Mucosa of descending colon (tissue), 3 donors: ENCODE results near the gene FRZB. TPM values are rescaled to one million over a fixed set of nuclear protein-coding genes. Genes with fewer than 3 reads are reported as not detected.
"Not testable (repeated sequence)": the region's sequence is repeated elsewhere in the genome, so short reads cannot be mapped to it uniquely, and the experiment has no call there.

Experiments
- ATAC-seq: fragments of 200-7000 bp; cut with Tn5 transposase; one replicate; pipeline ENCODE4 v1.9.1; 2020; ENCODE audit warnings: mild to moderate bottlenecking, moderate library complexity
- DNase-seq, 3 donors: peaks; one replicate each; pipeline ENCODE4 v3.0.0-alpha.2; 2020
- H3K36me3 ChIP-seq: fragments of 200-600 bp; one replicate; pipeline ENCODE4 v1.8.0; 2021; ENCODE audit warnings: low read depth, mild to moderate bottlenecking
- H3K4me1 ChIP-seq: fragments of 200-600 bp; one replicate; pipeline ENCODE4 v1.8.0; 2021; ENCODE audit warnings: low read depth, mild to moderate bottlenecking
- H3K4me3 ChIP-seq: fragments of 200-600 bp; one replicate; pipeline ENCODE4 v1.8.0; 2021; ENCODE audit warnings: mild to moderate bottlenecking
- H3K9me3 ChIP-seq: fragments of 200-600 bp; one replicate; pipeline ENCODE4 v1.8.0; 2021; ENCODE audit warnings: mild to moderate bottlenecking
- intact Hi-C, 2 donors: fragments of 100-400 bp; cut with DNase I in 1 of 2; cut with micrococcal nuclease in 1 of 2; formaldehyde crosslinking; loops; one replicate each; pipeline versions ENCODE4 v1.11.0 to v1.11.1; 2022; cut with DNase I, micrococcal nuclease
- total RNA-seq, 3 donors: library from RNA; stranded (reverse); fragmentation: NEBNext Ultra II Directional in 2 of 3; extraction: Animal tissue kit (Norgen Biotek cat#: 25700) in 2 of 3; gene quantifications; one replicate each; pipeline versions ENCODE4 v1.2.1 to v1.2.4, GENCODE V29; 2021 to 2023
- TF ChIP-seq, protein P1 (sequence below): fragments of 200-600 bp; IDR thresholded peaks from one replicate; pipeline ENCODE4 v1.8.0; 2022; ENCODE audit warnings: antibody characterized with exemption, mild to moderate bottlenecking
- donor health status: DM: no; HTN: no; CAD: no; lungs with moderate emphysema.
- donor health status: DM: no; HTN: no; CAD: no.
- donor health status: DM: no; HTN: yes; CAD: no.

FRZB gene
- total RNA-seq, 3 donors from 2014 or later, result 5.9 to 15.7 (median 8.9) TPM

DNA sequence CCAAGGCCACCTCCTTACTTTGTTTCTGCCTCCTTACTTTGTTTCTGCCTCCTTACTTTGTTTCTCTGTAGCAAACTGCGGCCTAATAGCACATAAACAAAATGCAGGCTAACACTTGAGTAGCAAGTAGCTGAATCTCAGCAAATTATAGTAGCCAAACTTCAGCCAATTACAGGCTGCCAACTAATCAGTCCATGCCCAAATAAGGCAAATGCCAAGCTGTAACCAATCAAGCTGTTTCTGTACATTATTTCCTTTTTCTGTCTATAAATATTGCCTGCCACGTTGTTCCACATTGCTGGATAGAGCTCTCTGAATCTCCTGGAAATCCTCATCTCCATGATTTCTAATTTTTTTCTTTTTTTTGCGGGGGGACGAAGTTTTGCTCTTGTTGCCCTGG, 28.7 kb upstream of the FRZB start:
- Histone ChIP-seq H3K4me1 (no peaks in the 10 kb centered on the region), H3K36me3 (no peaks in the 10 kb centered on the region), H3K4me3 (no peak overlapping the region), H3K9me3 (no peaks in the 10 kb centered on the region)
- TF ChIP-seq, protein P1, sequence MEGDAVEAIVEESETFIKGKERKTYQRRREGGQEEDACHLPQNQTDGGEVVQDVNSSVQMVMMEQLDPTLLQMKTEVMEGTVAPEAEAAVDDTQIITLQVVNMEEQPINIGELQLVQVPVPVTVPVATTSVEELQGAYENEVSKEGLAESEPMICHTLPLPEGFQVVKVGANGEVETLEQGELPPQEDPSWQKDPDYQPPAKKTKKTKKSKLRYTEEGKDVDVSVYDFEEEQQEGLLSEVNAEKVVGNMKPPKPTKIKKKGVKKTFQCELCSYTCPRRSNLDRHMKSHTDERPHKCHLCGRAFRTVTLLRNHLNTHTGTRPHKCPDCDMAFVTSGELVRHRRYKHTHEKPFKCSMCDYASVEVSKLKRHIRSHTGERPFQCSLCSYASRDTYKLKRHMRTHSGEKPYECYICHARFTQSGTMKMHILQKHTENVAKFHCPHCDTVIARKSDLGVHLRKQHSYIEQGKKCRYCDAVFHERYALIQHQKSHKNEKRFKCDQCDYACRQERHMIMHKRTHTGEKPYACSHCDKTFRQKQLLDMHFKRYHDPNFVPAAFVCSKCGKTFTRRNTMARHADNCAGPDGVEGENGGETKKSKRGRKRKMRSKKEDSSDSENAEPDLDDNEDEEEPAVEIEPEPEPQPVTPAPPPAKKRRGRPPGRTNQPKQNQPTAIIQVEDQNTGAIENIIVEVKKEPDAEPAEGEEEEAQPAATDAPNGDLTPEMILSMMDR, result no peak
- DNase-seq, result no peak
- intact Hi-C loops, result no loop called here
- no peak for ATAC-seq

DNA sequence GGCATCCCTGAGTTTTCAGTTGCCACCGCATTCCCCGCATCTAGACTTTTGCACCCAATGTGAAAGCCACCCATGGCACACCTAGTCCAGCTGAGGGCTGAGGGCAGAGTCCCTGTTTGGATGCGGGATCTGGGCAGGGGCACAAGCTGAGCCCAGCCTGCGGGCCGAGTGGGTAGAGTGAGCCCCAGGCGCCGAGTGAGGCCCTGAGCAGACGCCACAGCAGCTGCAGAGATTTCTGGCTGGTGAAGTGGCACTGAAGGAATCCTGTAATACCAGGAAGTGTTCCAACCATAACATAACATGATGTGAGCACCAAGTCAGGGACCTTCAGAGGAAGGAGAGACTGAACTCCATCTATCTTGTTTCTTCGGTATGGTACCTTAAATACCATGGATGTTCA, 27.7 kb upstream of the FRZB start:
- ATAC-seq (no peak), DNase-seq (no peak)
- Histone ChIP-seq H3K36me3 (no peaks in the 10 kb centered on the region), H3K4me3 (no peak overlapping the region), H3K9me3 (no peaks in the 10 kb centered on the region), H3K4me1 (no peaks in the 10 kb centered on the region)
- TF ChIP-seq, protein P1, result no peak
- intact Hi-C loops, result no loop called here

DNA sequence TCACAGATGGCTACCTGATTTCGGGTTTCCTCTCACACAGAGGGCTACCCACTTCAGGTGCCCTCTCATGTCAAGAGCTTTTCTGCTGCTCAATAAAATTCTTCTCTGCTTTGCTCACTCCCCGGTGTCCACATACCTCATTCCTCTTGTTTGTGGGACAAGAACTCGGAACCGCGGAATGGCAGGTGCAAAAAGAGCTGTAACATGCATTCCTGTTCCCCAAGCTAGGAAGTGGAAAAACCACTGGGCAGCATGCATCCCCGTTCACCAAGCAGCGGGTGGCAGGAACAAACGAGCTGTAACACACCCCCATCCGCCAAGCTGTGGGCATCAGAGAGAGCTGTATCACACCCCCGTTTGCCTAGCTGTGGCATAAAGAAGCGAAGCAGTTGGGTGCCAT, 27.2 kb upstream of the FRZB start:
- H3K36me3 ChIP-seq, result no peaks in the 10 kb centered on the region
- intact Hi-C loops, result no loop called here
- ATAC-seq (no peak), DNase-seq (no peak)
- TF ChIP-seq, protein P1, result no peak
- H3K9me3 ChIP-seq, result no peaks in the 10 kb centered on the region
- H3K4me3 ChIP-seq, result no peak overlapping the region
- H3K4me1 ChIP-seq, result no peaks in the 10 kb centered on the region

DNA sequence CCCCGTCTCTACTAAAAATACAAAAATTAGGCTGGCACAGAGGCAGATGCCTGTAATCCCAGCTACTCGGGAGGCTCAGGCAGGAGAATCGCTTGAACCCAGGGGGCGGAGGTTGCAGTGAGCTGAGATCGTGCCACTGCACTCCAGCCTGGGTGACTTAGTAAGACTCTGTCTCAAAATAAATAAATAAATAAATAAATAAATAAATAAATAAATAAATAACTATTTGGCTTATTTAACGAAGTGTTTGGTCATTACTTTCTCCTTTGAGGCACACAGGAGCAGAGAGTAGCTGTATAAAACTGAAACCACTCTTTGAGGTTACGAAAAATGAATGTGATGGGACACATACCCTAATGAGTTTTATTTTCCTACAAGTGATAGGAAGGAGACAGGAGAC, 26.6 kb upstream of the FRZB start:
- intact Hi-C loops, H3K9me3 ChIP-seq, H3K36me3 ChIP-seq, H3K4me3 ChIP-seq, H3K4me1 ChIP-seq, DNase-seq, ATAC-seq: not testable (repeated sequence)

DNA sequence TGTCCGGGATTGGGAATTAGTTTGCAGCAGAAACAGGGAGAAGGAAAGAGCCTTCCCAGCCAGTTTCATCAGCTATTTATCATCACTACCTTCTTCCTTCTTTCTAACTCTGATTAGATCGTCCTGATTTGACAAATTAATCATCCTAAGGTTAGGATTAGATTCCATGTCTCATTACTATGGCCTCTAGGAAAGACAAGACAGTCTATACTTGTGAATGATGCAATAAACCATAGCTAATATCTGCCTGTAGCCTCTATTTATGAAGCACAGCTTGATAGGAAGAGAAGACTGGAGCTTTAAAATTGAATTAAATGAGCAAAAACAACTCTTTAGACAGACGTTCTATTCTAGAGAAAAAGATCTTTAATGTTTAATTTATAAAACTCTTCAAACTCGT, 25.2 kb upstream of the FRZB start:
- Histone ChIP-seq H3K36me3 (no peaks in the 10 kb centered on the region), H3K4me1 (no peaks in the 10 kb centered on the region), H3K4me3 (no peak overlapping the region), H3K9me3 (no peaks in the 10 kb centered on the region)
- no peak for ATAC-seq
- DNase-seq, result no peak
- TF ChIP-seq, protein P1, result no peak
- intact Hi-C loops, result no loop called here

DNA sequence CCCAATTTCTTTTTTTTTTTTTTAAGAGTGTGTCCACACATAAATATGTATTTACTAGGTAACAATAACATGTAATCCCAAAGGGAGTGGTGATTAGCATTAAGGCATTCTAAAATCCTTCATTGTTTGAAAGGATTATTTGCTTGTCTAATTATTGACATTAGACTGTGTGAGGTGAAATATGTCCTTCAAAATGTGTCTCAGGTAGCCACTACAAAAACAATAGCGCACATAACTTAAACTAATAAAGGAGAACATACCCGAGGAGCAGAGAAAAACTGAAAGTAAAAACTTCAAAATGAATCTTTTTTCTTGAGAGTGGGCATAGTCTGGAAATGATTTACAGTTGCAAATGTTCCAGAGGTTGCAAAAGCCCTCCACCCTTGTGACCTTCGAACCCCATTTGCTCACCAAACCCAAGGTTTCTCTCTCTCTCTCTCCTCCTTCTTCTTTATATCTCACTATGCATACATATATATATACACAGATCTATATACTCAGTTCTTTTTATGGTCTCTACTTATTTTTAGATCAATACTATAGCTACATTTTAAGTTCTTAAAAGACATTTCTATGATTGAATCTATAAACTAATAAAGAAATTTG, 24.4 kb upstream of the FRZB start:
- Histone ChIP-seq H3K4me1 (no peaks in the 10 kb centered on the region), H3K36me3 (no peaks in the 10 kb centered on the region), H3K4me3 (no peak overlapping the region), H3K9me3 (no peaks in the 10 kb centered on the region)
- ATAC-seq (peak; percentile 53), DNase-seq (no peak)
- TF ChIP-seq, protein P1, result no peak
- intact Hi-C loops, result no loop called here
